Naive B cell (primary cell): ENCODE results near the gene PPP5C. TPM values are rescaled to one million over a fixed set of nuclear protein-coding genes. Genes with fewer than 3 reads are reported as not detected.
"Not testable (repeated sequence)": the region's sequence is repeated elsewhere in the genome, so short reads cannot be mapped to it uniquely, and the experiment has no call there.

ENCODE experiments used
- ATAC-seq, 2 donors: fragments of 150-1000 bp; cut with Tn5 transposase; 2 replicates each; pipeline ENCODE4 v1.10.0; 2021; ENCODE audit warnings: low read depth in 2 of 2, mild to moderate bottlenecking in 2 of 2, moderate library complexity in 2 of 2
- DNase-seq: peaks from one replicate; pipeline ENCODE4 v3.0.0; 2022
- H3K27ac Mint-ChIP-seq, 6 donors: one replicate each; pipeline ENCODE4 v1.8.0; 2020 to 2022; ENCODE audit warnings: mild to moderate bottlenecking in 6 of 6, mixed read lengths in 6 of 6, moderate library complexity in 5 of 6, inconsistent platforms in 2 of 6
- H3K27me3 Mint-ChIP-seq, 3 donors: one replicate each; pipeline ENCODE4 v1.8.0; 2021 to 2022; ENCODE audit warnings: mixed read lengths in 3 of 3, mild to moderate bottlenecking in 1 of 3
- H3K36me3 Mint-ChIP-seq, 2 donors: one replicate each; pipeline ENCODE4 v1.8.0; 2020 to 2022; ENCODE audit warnings: mixed read lengths in 2 of 2, inconsistent platforms in 1 of 2, mild to moderate bottlenecking in 1 of 2
- H3K4me1 Mint-ChIP-seq, 3 donors: one replicate each; pipeline ENCODE4 v1.8.0; 2020 to 2022; ENCODE audit warnings: mixed read lengths in 3 of 3, inconsistent platforms in 1 of 3, mild to moderate bottlenecking in 1 of 3, moderate library complexity in 1 of 3
- H3K4me3 Mint-ChIP-seq, 8 donors: one replicate each; pipeline ENCODE4 v1.8.0; 2020 to 2022; ENCODE audit warnings: mild to moderate bottlenecking in 8 of 8, mixed read lengths in 8 of 8, moderate library complexity in 8 of 8, inconsistent platforms in 2 of 8
- H3K9me3 Mint-ChIP-seq, 7 donors: one replicate each; pipeline ENCODE4 v1.8.0; 2020 to 2022; ENCODE audit warnings: mixed read lengths in 7 of 7, mild to moderate bottlenecking in 5 of 7, inconsistent platforms in 2 of 7, moderate library complexity in 1 of 7
- polyA plus RNA-seq, 6 donors: library from polyadenylated mRNA; unstranded; fragments of 300-500 nt; fragmentation: Illumina TruSeq; gene quantifications; one replicate each; pipeline ENCODE4 v1.2.3, GENCODE V29; 2021; ENCODE audit warnings: low read depth in 6 of 6

The PPP5C gene
- polyA plus RNA-seq, 6 donors from 2014 or later = 14.5 to 26.6 (median 19.7) TPM

DNA sequence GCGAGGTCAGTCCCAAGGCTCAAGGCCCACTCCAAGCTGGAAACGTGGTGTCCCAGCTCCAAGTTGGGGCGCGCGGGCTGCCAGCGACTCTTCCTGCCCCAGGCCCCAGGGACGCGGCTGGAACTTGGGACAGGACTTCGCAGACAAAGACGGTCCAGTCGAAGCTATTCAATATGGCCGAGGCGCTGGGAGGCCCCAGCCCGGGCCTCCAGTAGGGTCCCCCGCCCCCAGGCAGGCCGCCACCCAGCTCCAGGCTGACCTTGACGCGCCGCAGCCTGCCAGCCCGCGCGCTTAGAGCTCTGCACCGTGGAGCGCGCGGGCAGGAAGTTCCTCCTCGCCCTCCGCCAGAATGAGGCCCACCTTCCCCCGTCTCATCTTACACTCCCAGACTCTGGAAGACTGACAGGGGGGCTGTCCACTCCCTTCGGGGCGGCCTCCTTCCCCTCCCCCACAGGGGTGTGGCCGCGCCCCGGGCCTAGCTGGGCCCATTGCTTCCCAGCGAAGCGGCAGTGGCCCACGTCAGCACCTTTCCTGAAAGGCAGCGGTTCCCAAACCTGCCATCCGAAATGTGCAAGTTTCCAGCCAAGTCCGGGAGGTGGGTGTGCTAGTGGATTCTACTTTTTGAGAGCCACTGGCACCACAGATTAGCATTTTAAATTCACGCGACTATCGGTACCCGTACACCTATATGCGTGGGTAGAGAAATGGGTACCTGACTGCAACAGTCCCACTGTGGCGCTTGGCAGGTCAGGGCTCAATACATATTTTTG, 66.6 kb downstream of the PPP5C start, which contains the start of gene CCDC8:
Gene CCDC8, minus strand, starts transcription at position 303 of the 770 bp plus-strand sequence. CDS start 754 bp downstream, outside the sequence.
- Mint-ChIP-seq H3K4me3 (peak within 1 kb of the TSS in 1 of 8 donors; percentile 39), H3K36me3 (peaks cover 0 to 7% of the 10 kb centered on the region in 2 donors), H3K9me3 (no peaks in the 10 kb centered on the region), H3K27me3 (peaks cover 35 to 77% (median 73%) of the 10 kb centered on the region in 3 donors), H3K27ac (peak within 1 kb of the TSS in 1 of 6 donors; percentile 56), H3K4me1 (peaks cover 5 to 20% (median 14%) of the 10 kb centered on the region in 3 donors)
- DNase-seq (no peak), ATAC-seq (no peak)

DNA sequence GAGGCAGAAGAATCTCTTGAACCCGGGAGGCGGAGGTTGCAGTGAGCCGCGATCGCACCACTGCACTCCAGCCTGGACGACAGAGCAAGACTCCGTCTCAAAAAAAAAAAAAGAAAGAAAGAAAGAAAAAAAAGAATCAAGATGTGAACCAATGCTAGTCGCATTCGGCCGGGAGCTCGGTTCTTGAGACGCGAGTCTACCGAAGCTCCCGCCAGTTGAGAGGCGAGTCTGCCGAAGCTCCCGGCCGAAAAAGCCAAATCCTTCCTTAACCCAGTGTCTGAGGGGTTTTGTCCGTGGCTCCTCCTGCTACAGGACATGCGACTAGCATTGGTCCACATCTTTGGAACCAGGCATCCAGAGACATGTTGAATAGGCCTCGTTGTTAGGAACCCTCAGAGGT, 68.0 kb downstream of the PPP5C start:
- not testable (repeated sequence) for H3K36me3 Mint-ChIP-seq, DNase-seq, H3K9me3 Mint-ChIP-seq, H3K4me3 Mint-ChIP-seq, ATAC-seq
- Mint-ChIP-seq H3K27me3 (peaks cover 34 to 84% (median 65%) of the 10 kb centered on the region in 3 donors), H3K27ac (peak overlapping the region in 1 of 6 donors; percentile 49), H3K4me1 (peaks cover 5 to 20% (median 12%) of the 10 kb centered on the region in 3 donors)

DNA sequence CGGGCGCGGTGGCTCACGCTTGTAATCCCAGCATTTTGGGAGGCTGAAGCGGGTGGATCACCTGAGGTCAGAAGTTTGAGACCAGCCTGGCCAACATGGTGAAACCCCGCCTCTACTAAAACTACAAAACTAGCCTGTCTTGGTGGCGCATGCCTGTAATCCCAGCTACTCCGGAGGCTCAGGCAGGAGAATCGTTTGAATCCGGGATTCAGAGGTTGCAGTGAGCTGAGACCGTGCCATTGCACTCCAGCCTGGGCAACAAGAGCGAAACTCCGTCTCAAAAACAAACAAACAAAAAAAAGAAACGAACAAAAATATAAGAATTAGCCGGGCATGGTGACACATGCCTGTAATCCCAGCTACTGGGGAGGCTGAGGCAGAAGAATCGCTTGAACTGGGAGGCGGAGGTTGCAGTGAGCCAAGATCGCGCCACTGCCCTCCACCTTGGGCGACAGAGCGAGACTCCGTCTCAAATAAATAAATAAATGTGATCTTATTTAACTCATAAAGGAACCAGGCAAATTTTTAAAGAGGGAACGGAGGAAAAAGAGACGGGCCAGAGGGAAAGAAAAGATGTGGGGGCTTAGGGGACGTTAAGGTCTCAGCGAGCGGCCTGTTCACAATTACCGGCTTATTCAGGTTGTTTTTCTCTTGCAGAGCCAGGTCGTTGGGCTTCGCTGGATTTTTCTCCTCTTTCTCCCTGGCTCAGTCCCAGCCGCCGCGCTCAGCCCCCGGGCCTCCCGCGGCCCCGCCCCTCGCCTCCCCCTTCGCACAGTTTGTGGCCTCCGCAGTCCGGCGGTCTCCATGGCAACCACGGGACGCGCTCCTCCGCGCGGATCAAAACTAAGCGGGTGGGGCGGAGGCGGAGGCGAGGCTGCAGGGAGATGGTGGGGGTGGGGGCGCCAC, 69.2 kb downstream of the PPP5C start:
- not testable (repeated sequence) for DNase-seq, H3K27ac Mint-ChIP-seq, H3K9me3 Mint-ChIP-seq, H3K36me3 Mint-ChIP-seq
- Mint-ChIP-seq H3K4me1 (peaks cover 5 to 20% (median 12%) of the 10 kb centered on the region in 3 donors), H3K4me3 (peak overlapping the region in 1 of 8 donors; percentile 74), H3K27me3 (peaks cover 31 to 83% (median 67%) of the 10 kb centered on the region in 3 donors)
- peak in 1 of 2 donors; percentile 14 for ATAC-seq

DNA sequence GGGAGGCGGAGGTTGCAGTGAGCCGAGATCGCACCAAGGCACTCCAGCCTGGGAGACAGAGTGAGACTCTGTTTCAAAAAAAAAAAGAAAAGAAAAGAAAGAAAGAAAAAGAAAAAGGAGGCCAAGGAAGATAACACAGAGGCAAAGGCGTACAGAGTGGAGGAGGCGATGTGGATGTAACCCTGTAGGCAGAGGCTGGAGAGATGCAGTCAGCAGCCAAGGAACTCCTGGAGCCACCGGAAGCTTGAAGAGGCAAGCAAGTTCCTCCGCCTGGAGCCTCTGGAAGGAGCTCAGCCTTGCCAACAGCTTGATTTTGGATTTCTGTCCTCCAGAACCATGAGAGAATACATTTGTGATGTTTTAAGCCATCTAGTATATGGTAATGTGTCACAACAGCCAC, 73.2 kb downstream of the PPP5C start:
- peaks cover 32 to 75% (median 46%) of the 10 kb centered on the region in 3 donors for H3K27me3 Mint-ChIP-seq
- H3K9me3 Mint-ChIP-seq = no peaks in the 10 kb centered on the region
- no peak overlapping the region for H3K27ac Mint-ChIP-seq
- no peak for ATAC-seq
- H3K4me1 Mint-ChIP-seq = peaks cover 0 to 9% (median 7%) of the 10 kb centered on the region in 3 donors
- DNase-seq = no peak
- no peak overlapping the region for H3K4me3 Mint-ChIP-seq
- H3K36me3 Mint-ChIP-seq = no peaks in the 10 kb centered on the region

- Mint-ChIP-seq H3K4me1 (peaks cover 9 to 12% (median 12%) of the 10 kb centered on the region in 3 donors), H3K9me3 (peaks cover 0 to under 1% (median 0%) of the 10 kb centered on the region in 7 donors), H3K27me3 (peaks cover 39 to 73% (median 42%) of the 10 kb centered on the region in 3 donors), H3K27ac (no peak overlapping the region), H3K4me3 (no peak overlapping the region), H3K36me3 (no peaks in the 10 kb centered on the region)
- DNase-seq (no peak), ATAC-seq (no peak)
Observed at GRCh38 chr19:46422344-46422743, 75.5 kb downstream of the PPP5C start.

DNA sequence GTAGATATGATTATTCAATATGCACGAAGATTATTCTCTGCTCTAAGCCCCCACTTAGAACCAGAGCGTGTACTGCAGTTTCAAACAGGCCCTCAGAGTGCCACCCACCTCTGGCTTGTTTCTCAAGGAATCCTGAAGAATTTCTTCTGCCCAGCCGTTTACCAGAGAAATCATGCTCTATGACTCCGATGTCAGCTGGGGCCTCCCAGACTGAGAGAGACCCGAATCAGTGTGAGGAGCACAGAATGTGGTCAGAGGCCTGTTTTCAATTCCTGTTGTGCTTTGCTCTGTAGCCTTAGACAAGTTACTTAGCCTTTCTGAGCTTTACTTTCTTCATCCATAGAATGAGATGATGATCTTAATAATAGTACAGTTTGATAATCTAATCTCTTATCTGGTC, 76.3 kb downstream of the PPP5C start:
- no peak for DNase-seq
- no peak overlapping the region for H3K4me3 Mint-ChIP-seq
- peaks cover 0 to 3% (median 0%) of the 10 kb centered on the region in 7 donors for H3K9me3 Mint-ChIP-seq
- no peaks in the 10 kb centered on the region for H3K36me3 Mint-ChIP-seq
- peaks cover 14 to 21% (median 16%) of the 10 kb centered on the region in 3 donors for H3K4me1 Mint-ChIP-seq
- no peak overlapping the region for H3K27ac Mint-ChIP-seq
- peaks cover 42 to 80% (median 51%) of the 10 kb centered on the region in 3 donors for H3K27me3 Mint-ChIP-seq
- no peak for ATAC-seq

GRCh38 chr19:46426035-46426505, 79.2 kb downstream of the PPP5C start:
- H3K27ac Mint-ChIP-seq = no peak overlapping the region
- ATAC-seq (no peak), DNase-seq (no peak)
- H3K9me3 Mint-ChIP-seq = peaks cover 0 to 3% (median 0%) of the 10 kb centered on the region in 7 donors
- H3K27me3 Mint-ChIP-seq = peaks cover 60 to 85% (median 65%) of the 10 kb centered on the region in 3 donors
- peak overlapping the region in 7 of 8 donors; percentile 1 to 71 (median 65) for H3K4me3 Mint-ChIP-seq
- H3K4me1 Mint-ChIP-seq = peaks cover 25 to 34% (median 30%) of the 10 kb centered on the region in 3 donors
- no peaks in the 10 kb centered on the region for H3K36me3 Mint-ChIP-seq

DNA sequence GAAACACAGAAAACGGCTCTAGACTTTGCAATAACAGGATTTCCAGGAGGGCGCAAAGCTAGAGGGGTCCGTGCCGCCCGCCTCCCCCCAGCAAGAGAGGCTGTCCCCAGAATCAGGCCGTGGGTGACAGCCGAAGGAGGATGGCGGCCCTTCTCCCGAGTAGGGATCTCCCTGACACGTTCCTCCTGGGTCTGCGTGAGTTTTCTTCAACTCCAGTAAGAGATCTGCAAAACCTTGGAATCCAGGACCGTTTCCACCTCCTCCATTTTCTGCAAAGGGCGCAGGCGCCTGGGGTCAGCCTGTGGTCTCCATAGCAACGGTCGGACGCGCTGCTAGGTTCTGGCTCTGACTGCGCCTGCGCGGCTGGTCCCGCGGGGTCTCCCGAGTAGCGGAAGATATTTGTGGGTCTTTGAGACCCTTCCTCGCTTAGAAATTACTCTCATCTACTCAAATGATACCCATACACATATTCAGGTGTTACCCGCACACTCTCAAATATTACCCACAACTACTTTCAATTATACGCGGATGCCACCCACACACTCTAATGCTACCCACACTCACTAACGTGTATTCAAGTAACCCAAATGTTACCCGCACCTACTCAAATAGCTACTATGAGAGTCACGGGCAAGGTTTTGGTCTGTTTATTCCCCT, 79.7 kb downstream of the PPP5C start:
- DNase-seq (no peak), ATAC-seq (peak in 1 of 2 donors; percentile 20)
- peaks cover 64 to 86% (median 69%) of the 10 kb centered on the region in 3 donors for H3K27me3 Mint-ChIP-seq
- peak overlapping the region in 7 of 8 donors; percentile 1 to 71 (median 65) for H3K4me3 Mint-ChIP-seq
- H3K4me1 Mint-ChIP-seq = peaks cover 25 to 34% (median 30%) of the 10 kb centered on the region in 3 donors
- no peaks in the 10 kb centered on the region for H3K36me3 Mint-ChIP-seq
- H3K9me3 Mint-ChIP-seq = peaks cover 0 to 3% (median 0%) of the 10 kb centered on the region in 7 donors
- H3K27ac Mint-ChIP-seq = no peak overlapping the region

DNA sequence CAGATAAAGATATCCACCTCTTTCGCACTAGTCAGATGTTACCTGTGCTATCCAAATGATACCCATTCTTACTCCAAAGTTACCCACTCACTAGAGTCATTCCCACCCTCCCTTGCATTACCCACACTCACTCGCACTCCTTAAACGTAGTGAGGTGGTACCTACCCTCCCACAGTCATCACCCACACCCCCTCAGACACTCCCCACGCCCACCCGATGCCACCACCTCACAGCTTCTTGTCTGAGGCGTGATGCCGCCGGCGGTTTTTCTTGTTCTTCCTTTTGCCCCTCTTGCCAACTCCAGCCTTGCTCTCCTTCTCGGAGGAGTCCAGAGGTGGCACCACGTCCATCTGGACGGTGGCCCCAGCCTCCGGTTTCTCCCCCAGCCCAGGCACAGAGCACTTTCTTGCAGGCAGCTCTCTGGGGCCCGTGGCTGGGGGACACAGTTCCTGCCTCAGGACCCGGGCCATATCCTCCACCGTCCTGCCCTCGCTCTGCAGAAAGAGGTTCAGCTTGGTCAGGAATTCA, 80.7 kb downstream of the PPP5C start:
- ATAC-seq (no peak), DNase-seq (no peak)
- peaks cover 63 to 89% (median 69%) of the 10 kb centered on the region in 3 donors for H3K27me3 Mint-ChIP-seq
- H3K4me1 Mint-ChIP-seq = peaks cover 25 to 34% (median 30%) of the 10 kb centered on the region in 3 donors
- peaks cover 0 to 3% (median 0%) of the 10 kb centered on the region in 7 donors for H3K9me3 Mint-ChIP-seq
- peak overlapping the region in 1 of 6 donors; percentile 61 for H3K27ac Mint-ChIP-seq
- peak overlapping the region in 5 of 8 donors; percentile 32 to 82 (median 64) for H3K4me3 Mint-ChIP-seq
- H3K36me3 Mint-ChIP-seq = no peaks in the 10 kb centered on the region

DNA sequence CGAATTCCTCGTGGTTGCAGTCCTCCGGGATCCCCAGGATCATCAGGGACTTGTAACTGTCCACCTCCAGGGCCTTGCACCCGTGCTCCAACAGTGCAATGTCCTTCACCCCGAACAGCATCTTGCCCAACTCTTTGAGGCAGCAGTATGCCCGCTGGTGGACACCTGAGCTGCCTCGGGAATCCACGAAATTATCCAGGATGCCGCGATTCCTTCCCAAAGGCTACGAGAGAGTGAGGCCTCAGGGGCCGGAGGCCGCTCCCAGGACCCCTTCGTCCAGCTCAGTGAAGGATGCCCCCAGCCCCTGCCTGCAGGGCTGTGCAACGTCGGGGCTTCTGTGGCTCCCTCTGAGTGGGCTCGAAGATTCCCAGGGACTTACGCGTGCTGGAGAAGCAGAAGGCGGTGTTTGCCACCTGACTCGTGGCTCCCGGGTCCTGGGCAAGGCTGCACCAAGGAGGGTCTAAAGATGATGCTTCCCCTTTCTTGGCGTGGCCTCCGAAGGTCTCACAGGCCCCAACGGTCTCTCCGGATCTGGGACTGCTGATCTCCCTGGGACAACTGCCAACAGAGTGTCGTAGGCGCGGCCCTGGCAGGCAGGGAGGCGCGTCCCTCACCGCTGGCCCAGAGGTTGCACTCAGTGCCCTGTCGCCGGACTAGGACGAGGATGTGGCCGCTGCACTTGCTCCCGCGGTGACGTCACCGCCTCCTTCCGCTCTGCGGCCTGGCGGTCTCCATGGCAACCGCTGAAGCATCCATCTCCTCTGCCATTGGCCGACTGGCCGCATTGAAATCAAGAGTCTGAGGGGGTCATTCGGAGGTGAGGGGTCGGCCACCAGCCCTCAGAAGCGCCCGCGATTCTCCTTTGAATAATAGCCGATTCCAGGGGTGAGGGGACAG, 81.6 kb downstream of the PPP5C start, which contains the start of gene PNMA8C:
Gene PNMA8C, minus strand, starts transcription at position 698 of the 897 bp plus-strand sequence. Its CDS starts 577 bp downstream, at position 121.
- Mint-ChIP-seq H3K27ac (peak within 1 kb of the TSS in 5 of 6 donors; percentile 61 to 89 (median 72)), H3K9me3 (peaks cover 0 to 3% (median 0%) of the 10 kb centered on the region in 7 donors)

GRCh38 chr19:46429999-46430398, 83.1 kb downstream of the PPP5C start:
- no peak for DNase-seq
- Mint-ChIP-seq H3K27ac (peak overlapping the region in 3 of 6 donors; percentile 5 to 56 (median 15)), H3K4me1 (peaks cover 25 to 34% (median 30%) of the 10 kb centered on the region in 3 donors), H3K27me3 (peaks cover 58 to 82% (median 70%) of the 10 kb centered on the region in 3 donors), H3K9me3 (peaks cover 0 to 4% (median 0%) of the 10 kb centered on the region in 7 donors), H3K4me3 (peak overlapping the region in 5 of 8 donors; percentile 4 to 67 (median 61)), H3K36me3 (no peaks in the 10 kb centered on the region)
- no peak for ATAC-seq

More for the DNA sequence above, 81.6 kb downstream of the PPP5C start, which contains the start of gene PNMA8C:
- H3K36me3 Mint-ChIP-seq = no peaks in the 10 kb centered on the region
- H3K4me3 Mint-ChIP-seq = peak within 1 kb of the TSS; percentile 6 to 90 (median 80)
- peaks cover 55 to 85% (median 62%) of the 10 kb centered on the region in 3 donors for H3K27me3 Mint-ChIP-seq
- ATAC-seq = peak; percentile 64 to 69
- DNase-seq = peak; percentile 20
- peaks cover 25 to 34% (median 30%) of the 10 kb centered on the region in 3 donors for H3K4me1 Mint-ChIP-seq
